GM19193 (cell line): Measurements from ENCODE around the gene NKTR.

ENCODE experiments used
- POLR2A ChIP-seq: IDR thresholded peaks from 4 replicates; pipeline ENCODE4 v1.6.1; 2011; ENCODE audit not compliant: insufficient read depth, insufficient read length; ENCODE audit errors: extremely low read depth

The NKTR gene

GRCh38 chr3:42662813-42663535, 62.5 kb downstream of the NKTR start:
- TF ChIP-seq POLR2A = no peak

GRCh38 chr3:42663581-42664437, 63.3 kb downstream of the NKTR start:
- no peak for TF ChIP-seq POLR2A

DNA sequence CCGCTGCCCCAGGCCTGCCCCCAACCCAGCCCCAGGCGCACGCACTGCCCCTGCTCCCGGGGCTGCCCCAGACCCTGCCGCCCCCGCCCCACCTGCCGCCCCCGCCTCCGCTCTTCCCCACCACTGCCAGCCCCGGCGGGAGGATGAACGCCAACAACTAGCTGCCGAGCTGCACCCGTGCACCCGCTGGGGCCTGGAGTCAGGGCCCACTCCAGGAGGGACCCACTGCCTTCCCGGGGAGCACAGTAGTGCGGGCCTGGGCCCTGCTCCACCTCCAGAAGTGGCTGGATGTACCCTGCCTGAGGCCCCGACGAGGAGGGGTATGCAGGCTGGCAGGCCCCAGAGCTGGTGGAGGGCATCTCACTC, 63.9 kb downstream of the NKTR start:
- no peak for TF ChIP-seq POLR2A

DNA sequence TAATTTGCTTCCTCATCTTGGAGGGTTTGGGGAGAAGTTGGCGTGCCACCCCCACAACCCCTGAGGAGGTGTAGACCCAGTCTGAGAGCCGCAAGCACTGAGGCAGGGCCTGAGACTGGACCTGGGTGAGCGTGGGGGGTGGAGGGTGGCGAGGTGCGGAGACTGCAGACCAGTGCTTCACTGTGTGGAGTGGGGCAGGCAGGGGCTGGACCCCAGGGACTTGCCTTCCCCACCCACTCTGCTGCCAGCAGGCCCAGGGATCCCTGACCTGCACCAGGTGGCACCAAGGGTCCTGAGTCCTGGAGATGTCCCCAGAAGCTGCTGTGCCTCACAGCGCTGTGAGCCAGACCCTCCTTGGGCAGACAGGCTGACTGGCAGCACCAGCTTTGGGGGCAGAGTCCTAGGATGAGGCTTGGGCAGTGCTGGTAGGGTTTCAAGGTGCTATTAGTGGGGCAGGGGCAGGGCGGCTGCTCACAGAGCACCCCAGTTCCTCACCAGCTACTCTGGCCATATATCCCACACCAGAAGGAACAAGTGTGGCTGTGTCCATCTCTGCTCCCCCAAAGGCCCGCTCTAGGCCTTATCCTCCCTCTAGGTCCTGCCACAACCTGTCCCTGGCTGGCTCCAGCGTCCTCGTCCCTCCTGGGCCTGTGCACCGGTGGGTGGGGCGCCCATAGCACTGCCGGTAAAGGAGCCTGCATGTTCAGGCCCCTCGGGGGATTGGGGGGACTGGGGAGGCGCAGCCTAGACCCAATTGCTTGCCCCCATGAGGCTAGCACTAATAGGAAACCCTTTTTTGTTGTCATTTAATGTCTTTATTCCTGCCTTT, 64.8 kb downstream of the NKTR start:
- no peak for TF ChIP-seq POLR2A

DNA sequence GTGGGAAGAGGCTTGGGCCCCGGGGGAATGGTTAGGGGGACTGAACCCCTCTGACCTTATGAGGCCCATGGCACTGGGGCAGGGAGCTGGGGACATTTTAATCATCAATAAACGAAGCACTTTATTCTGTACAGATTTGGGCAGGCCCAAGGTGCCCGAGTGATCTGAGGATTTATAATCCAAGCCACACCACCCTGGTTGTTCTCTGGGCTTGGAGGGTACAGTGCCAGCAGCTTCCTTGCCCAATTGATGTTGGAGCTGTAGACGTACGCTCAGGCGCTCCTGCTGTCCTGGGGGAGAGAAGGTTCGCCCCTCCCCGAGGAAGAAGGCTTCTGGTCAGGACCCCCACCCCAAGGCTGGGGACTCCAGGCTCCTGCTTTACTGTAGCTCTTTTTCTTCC, 65.5 kb downstream of the NKTR start:
- TF ChIP-seq POLR2A = no peak

DNA sequence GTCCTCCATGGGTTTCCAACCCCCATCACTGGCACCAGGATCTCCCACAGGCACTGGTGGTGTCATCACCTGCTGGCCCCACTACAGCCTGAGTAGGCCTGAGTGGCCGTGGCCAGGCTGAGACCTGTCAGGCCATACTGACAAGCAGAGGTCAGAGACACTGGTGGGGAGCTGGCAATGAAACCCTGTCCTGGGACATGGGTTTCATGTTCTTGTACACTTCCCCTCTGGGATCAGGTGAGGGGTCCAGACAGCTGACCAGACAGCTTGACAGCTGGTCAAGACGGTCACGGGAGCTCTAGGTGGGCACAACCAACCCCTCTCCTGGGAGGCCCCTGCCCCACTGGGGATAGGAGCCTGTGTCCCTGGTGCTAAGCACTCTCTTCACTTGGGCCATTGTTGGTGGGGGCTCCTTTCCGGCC, 66.1 kb downstream of the NKTR start:
- no peak for TF ChIP-seq POLR2A

DNA sequence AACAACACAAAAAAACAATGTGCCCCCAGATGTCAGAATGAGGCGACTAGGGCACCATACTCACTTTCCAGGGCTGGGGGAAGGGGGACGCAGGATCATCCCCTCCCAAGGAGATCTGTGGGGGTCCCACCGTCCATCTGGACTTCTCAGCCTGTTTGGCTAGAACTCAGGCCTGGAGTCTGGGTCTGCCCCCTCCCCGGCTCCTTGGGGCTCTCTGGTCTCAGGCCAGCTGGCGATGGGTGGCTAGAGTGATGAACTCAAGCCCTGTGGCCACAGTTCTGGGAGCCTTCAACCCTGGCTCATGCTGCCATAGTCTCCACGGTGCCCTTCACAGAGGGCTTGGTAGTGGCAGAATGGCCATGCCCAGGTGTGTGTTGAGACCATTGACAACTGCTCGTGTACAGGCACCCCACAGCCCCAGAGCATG, 66.6 kb downstream of the NKTR start:
- TF ChIP-seq POLR2A = no peak

DNA sequence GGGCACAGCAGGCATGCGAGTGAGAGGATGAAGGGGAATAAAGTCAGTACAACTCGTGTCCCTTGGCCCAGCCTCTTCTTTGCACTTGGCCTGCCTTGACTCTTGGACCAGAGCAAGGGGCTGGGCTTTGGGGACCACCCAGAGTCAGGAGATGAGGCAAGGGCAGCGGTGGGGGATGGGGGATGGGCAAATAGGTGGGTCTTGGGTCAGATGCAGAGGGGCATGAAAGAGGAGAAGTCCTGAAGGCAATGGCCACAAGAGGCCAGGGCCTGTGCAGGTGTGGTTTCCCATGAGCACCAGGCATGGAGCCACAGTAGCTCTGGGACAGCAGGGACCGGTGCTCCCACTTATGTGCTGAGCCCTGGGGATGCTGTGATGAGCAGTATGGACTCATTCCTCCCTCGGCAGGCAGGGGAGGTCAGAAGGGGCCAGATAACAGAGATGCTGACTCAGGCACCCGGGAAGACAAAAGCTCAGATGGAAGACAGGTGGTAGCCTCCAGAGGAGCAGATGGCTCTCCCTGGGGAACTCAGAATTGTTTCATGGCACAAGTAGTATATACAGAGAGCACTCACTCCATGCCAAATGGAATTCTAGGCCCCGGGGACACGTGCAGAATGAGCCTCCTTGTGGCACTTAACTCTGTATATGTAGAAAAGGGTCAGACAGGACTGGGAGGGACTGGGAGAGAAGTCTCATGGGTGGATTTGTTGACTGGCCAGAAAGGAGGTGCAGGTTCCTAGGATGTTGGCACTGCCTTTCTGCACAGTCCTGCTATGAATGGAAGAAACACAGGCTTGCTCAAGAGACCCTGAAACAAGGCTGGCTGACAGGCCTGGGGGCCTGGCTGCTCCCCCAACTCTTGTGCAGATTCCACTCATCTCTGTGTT, 67.3 kb downstream of the NKTR start:
- TF ChIP-seq POLR2A = no peak

DNA sequence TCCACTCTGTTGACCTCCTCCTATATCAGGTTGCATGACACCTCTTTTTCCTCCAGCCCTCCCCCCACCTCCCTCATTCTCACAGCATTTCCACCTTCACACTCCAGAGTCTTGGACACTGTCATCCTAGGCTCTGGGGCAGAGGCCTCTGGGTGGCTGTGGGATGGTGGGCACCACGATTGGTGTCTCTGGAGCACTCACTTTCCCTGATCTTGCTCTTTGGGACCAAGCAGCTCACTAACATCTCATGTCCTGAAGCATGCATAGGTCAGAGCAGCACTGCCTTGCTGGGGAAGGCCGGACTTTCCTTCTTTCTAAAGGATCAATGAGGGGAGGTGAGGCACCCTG, 67.9 kb downstream of the NKTR start:
- TF ChIP-seq POLR2A = no peak

DNA sequence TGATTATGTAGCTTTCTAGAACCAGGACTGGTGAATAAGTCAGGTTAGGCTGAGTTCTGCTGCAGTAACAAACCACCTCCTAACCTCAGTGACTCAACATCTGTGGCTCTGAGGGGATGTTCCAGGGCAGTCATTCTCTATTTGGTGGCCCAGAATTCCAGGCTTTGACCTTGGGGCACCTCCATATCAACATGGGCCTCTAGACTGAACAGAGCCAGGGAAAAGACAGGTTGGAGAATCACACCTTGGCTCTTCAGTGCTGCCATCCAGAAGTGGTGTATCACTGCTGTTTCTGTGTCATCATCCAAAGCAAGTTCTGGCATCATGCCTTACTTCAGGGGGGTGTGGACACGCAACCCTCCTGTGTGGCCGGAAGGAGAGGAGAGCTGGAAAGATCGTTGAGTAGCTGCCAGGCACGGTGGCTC, 68.3 kb downstream of the NKTR start:
- no peak for TF ChIP-seq POLR2A

- TF ChIP-seq POLR2A = no peak
These were observed 69.6 kb downstream of the NKTR start for GRCh38 chr3:42670051-42670576.

DNA sequence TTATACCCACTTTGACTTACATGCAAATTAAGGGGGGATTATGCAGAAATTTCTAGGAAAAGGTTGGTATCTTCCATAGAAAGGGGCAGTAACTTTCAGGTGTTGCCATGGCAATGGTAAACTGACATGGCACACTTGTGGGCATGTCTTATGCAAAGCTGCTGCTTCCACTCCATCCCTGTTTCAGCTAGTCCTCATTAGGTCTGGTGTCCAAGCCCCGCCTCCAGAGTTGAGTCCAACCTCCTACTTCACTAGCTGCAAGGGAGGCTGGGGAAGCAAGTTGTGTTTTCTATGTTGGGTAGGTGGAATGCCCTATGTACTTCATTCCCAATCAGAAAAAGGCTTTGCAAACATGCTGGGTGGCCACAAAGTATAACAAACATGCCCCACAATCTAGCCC, 70.2 kb downstream of the NKTR start:
- no peak for TF ChIP-seq POLR2A

- TF ChIP-seq POLR2A = no peak
These were observed 72.0 kb downstream of the NKTR start for GRCh38 chr3:42672515-42672914.

- TF ChIP-seq POLR2A = no peak
These were observed 72.6 kb downstream of the NKTR start for GRCh38 chr3:42673082-42673481.
